Measurements from ENCODE around the gene ALKBH5.

ALKBH5 gene

GRCh38 chr17:18158022-18158600 lies 25.5 kb upstream of the ALKBH5 start:
- DNase-seq: peak; percentile 82

DNA sequence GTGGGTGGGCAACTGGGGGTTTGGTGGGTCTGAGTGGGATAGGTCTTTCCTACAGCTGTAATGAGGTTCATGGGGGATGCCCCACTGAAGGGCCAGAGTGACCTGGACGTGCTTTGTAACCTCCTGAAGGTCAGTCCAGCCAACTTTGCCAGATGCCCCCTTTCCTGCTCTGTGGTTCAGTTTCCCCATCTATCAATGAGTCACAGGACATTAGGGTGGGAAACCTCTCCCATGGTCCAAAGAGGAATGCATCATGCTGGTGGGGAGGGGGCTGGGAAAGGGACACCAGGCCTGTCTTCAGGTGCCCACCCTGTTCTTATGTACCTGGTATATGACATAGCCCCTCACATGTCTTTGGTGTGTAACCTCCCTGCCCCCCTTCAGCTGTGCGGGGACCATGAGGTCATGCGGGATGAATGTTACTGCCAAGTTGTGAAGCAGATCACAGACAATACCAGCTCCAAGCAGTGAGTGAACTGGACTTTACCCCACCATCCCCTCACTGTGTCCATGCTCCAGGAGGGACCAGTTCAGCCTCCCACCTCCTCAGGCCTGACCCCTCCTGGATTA lies 24.0 kb upstream of the ALKBH5 start:
- peak; percentile 25 for DNase-seq

GRCh38 chr17:18160128-18160856 lies 23.3 kb upstream of the ALKBH5 start:
- no peak for DNase-seq

DNA sequence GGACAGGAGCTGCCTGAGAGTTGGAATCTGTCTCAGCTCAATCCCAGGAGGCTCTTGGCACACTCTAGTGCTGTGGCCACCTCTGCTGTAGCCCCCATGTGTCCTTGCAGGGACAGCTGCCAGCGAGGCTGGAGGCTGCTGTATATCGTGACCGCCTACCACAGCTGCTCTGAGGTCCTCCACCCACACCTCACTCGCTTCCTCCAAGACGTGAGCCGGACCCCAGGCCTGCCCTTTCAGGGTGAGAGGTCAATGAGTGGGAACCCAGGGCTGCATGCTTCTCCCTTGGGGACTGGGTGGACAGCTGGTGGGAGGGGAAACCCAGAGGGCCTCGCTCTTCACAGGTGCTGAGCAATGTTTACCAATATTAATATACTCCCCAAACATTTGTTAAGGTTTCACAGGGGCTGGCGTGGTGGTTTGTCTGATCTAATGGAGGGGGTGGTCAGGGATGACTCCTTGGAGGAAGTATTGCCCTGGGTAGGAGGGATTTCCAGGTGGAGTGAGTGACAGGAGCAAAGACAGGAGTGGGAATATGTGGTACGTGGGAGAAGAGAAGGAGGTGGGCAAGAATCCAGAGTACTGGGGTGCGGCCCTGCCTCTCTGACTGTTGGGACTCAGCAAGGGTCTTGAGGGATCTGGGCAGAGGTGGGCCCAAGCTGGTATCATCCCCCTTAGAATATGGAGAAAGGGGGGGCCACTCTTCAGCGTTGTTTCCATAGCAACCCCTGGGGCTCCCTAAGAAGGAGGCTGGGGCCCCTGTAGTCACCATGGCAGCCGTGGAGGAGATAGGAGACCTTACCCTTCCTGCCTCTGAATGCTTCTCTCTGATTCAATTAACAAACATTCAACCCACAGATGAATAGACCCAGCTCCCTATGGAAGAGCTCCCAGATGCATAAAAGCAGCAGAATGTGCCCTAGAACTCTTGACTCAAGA lies 22.2 kb upstream of the ALKBH5 start:
- no peak for DNase-seq

DNA sequence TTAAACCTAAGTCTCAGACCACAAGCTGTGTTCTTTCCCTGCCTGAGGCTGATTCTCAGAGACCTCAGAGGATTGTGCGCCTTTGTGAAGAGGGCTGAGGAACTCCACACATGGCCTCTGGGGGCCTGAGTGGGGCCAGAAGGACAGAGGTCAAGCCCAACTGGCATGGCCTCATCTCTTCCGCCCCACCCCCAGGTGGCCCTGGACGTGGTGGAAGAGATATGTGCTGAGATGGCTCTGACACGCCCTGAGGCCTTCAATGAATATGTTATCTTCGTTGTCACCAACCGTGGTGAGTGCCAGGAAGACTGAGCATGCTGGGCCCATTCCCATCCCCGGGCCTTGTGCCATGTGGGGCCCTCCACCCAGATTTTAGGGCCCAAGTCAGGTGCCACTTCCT lies 20.1 kb upstream of the ALKBH5 start:
- no peak for DNase-seq

GRCh38 chr17:18166894-18167293 lies 16.7 kb upstream of the ALKBH5 start:
- DNase-seq: no peak

DNA sequence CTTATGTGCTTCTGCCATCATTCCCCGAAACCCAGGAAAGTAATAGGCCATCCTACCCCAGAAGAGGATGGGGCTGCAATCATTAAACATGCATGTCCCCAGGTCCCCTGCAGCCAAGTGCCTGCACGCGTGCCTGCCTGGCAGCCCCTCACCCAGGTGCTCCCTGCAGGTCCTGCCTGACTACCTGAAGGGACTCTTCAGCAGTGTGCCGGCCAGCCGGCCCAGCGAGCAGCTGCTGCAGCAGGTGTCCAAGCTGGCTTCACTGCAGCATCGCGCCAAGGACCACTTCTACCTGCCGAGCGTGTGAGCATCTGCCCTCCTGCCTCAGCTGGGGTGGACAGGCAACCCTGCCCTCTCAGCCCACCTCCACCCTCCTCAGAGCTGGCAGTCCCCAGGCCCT lies 16.2 kb upstream of the ALKBH5 start:
- no peak for DNase-seq

- DNase-seq: no peak
Observed at GRCh38 chr17:18172531-18173278, 10.9 kb upstream of the ALKBH5 start.

DNA sequence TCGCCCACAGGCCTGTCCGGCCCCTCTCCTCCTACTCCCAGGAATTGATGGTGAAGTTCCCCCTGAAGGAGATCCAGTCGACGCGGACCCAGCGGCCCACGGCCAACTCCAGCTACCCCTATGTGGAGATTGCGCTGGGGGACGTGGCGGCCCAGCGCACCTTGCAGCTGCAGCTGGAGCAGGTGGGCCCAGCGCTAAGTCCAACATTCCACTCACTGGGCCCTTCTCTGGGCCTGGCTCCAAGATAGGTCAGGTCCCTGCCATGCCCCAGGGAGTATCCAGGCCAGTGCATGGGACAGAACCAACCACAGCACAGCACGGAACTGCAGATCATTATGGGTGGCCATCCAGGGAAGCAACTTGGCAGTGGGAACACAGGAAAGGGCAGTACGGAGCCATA lies 9.9 kb upstream of the ALKBH5 start:
- DNase-seq: no peak

GRCh38 chr17:18176176-18176575 lies 7.5 kb upstream of the ALKBH5 start:
- DNase-seq: no peak

GRCh38 chr17:18177133-18177532 lies 6.5 kb upstream of the ALKBH5 start:
- no peak for DNase-seq

DNA sequence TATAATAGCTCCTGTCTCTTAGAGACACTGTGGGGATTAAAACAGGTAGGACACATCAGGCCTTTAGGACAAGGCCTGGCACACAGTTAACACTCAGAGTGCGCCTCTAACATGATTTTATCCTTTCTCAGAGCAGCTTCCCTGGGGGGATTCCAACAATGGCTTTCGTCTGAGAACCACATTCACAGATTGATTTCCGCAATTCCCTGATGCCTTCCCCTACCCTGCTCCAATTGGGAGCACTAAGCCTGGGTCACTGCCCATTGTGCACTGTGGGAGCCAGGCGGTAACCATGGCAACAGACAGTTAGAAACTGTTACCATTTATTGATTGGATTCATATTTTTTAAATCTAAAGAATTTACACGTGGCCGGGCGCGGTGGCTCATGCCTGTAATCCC lies 5.9 kb upstream of the ALKBH5 start:
- DNase-seq: no peak

DNA sequence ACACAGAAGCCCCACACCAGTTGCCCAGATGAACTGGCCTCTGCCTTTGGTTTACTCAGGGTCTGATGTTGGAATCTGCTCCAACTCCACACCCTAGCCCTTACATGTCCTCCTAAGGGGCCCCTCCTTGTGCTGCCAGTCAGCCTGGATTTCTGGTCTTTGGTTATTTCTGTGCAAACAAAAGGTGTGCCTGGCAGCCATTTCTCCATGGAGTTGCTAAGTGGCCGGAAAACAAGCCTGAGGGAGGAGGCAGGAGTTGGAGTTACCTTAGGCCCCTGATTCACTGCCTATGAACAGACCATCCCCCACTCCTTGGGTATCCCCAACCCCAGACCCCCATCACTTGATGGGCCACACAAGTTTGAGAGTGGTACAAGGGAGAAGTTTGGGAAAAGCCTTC lies 4.4 kb upstream of the ALKBH5 start:
- DNase-seq: no peak

GRCh38 chr17:18179804-18180203 lies 3.8 kb upstream of the ALKBH5 start:
- no peak for DNase-seq

- DNase-seq: peak; percentile 33
Observed at GRCh38 chr17:18181358-18181757, 2.3 kb upstream of the ALKBH5 start.

DNA sequence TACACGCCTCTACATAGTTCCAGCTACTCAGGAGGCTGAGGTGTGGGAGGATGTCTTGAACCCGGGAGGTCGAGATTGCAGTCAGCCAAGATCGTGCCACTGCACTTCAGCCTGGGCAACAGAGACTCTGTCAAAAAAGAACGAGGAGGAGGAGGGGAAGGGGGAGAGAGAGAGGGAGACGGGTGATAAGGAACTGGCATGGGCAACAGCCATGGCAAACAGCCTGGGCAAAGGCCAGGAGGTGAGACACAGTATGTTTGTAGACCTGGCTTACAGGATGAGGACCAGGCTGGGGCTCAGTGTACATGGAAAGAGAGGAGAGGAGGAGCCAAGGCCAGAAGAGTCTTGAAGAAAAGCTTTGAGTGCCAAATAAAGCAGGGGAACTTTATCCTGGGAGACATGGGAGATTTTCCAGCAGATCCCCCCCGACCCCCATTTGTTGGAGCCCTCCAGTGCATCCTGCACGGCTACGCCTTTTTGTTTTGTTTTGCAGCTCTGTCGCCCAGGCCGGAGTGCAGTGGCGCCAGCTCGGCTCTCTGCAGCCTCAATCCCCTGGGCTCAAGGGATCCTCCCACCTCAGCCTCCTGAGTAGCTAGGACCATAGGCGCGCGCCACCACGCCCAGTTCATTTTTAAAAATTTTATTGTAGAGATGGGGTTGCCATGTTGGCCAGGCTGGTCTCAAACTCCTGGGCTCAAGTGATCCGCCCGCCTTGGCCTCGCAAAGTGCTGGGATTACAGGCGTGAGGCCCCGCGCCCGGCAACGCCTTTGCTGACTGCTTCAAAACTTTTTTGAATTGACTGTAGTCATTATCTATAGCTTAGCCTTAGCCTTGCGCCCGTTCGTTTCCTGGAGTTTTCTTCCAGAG lies 1.3 kb upstream of the ALKBH5 start:
- no peak for DNase-seq

DNA sequence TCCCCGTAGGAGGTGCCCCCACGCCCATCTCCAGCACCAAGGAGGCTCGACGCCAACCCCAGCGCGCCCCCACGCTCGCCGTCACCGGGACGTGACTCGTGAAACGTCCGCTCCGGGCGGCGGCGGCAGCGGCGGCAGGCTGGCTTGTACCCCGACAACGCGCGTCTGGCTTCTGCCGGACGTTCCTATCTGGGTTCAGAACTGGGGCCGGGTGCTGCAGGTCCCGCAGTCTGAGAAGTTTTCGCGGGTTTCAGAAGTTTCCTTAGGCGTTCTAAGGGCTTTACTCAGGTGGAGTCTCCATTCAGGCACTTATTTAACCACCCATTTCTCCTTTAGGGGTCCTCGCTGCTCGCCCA lies 672 bp upstream of the ALKBH5 start:
- DNase-seq: peak; percentile 91

GRCh38 chr17:18184143-18185031 lies 759 bp downstream of the ALKBH5 start:
- DNase-seq: peak; percentile 36

DNA sequence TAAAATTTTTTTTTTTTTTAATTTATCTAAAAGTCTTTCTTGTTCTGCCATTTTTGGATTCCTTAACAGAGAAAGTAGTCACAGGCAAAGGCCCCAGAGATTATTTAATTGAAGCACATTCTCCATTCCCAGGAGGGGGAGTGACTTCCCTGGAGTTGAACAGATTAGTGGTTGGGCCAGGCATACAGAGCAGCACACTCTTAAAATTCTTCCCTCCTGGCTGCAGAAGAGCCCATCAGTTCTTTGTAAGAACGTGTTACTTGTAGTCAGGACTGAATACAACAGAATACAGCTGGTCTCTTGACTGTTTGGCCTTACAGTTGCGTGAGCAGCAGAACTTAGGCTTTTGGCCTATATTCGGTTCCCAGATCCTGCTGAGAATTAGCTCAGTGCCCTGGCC lies 1.8 kb downstream of the ALKBH5 start:
- peak; percentile 49 for DNase-seq

- DNase-seq: no peak
Observed at GRCh38 chr17:18185832-18186626, 2.4 kb downstream of the ALKBH5 start.

All from fibroblast of skin of right biceps (primary cell).